ENCODE data around the gene SOX13.

SOX13 gene

GRCh38 chr1:204130981-204131892 lies 58.3 kb downstream of the SOX13 start:
- no peak for DNase-seq (ENCODE audit: low read depth in 2 of 2)

GRCh38 chr1:204131978-204132377 lies 59.1 kb downstream of the SOX13 start:
- no peak for DNase-seq (ENCODE audit: low read depth in 2 of 2)

GRCh38 chr1:204132718-204133117 lies 59.8 kb downstream of the SOX13 start:
- no peak for DNase-seq (ENCODE audit: low read depth in 2 of 2)

- no peak for DNase-seq (ENCODE audit: low read depth in 2 of 2)
Observed at GRCh38 chr1:204134103-204134502, 61.2 kb downstream of the SOX13 start.

GRCh38 chr1:204136814-204137213 lies 63.9 kb downstream of the SOX13 start:
- DNase-seq (ENCODE audit: low read depth in 2 of 2), result no peak

GRCh38 chr1:204139088-204139487 lies 66.2 kb downstream of the SOX13 start:
- no peak for DNase-seq (ENCODE audit: low read depth in 2 of 2)

- DNase-seq (ENCODE audit: low read depth in 2 of 2), result no peak
Observed at GRCh38 chr1:204139952-204140351, 67.0 kb downstream of the SOX13 start.

GRCh38 chr1:204141131-204141530 lies 68.2 kb downstream of the SOX13 start:
- no peak for DNase-seq (ENCODE audit: low read depth in 2 of 2)

GRCh38 chr1:204142032-204142974 lies 69.4 kb downstream of the SOX13 start:
- no peak for DNase-seq (ENCODE audit: low read depth in 2 of 2)

- DNase-seq (ENCODE audit: low read depth in 2 of 2), result no peak
Observed at GRCh38 chr1:204143276-204144041, 70.5 kb downstream of the SOX13 start.

GRCh38 chr1:204145033-204145504 lies 72.2 kb downstream of the SOX13 start:
- no peak for DNase-seq (ENCODE audit: low read depth in 2 of 2)

- DNase-seq (ENCODE audit: low read depth in 2 of 2), result no peak
Observed at GRCh38 chr1:204146309-204146708, 73.4 kb downstream of the SOX13 start.

- no peak for DNase-seq (ENCODE audit: low read depth in 2 of 2)
Observed at GRCh38 chr1:204146965-204147364, 74.0 kb downstream of the SOX13 start.

- no peak for DNase-seq (ENCODE audit: low read depth in 2 of 2)
Observed at GRCh38 chr1:204147406-204148383, 74.8 kb downstream of the SOX13 start.

GRCh38 chr1:204149107-204149506 lies 76.2 kb downstream of the SOX13 start:
- DNase-seq (ENCODE audit: low read depth in 2 of 2), result no peak

- no peak for DNase-seq (ENCODE audit: low read depth in 2 of 2)
Observed at GRCh38 chr1:204149635-204150565, 77.0 kb downstream of the SOX13 start.

GRCh38 chr1:204150702-204151551 lies 78.0 kb downstream of the SOX13 start:
- no peak for DNase-seq (ENCODE audit: low read depth in 2 of 2)
